HepG2 (cell line): ENCODE results near the gene CUTC.

Source experiments
- JUND ChIP-seq: sonication (generic); formaldehyde crosslinking; IDR thresholded peaks from 2 replicates; pipeline ENCODE4 v1.8.0; 2022; ENCODE audit warnings: mild to moderate bottlenecking, missing genetic modification reagents
- RNF2 ChIP-seq: fragments of 450-650 bp; conservative IDR thresholded peaks from 2 replicates; pipeline ENCODE4 v1.6.1; 2016; ENCODE audit warnings: low read depth
- ZNF280D ChIP-seq: sonication (generic); formaldehyde crosslinking; IDR thresholded peaks from 2 replicates; pipeline ENCODE4 v1.5.1; 2020; ENCODE audit warnings: mild to moderate bottlenecking, missing genetic modification reagents
- ZNF781 ChIP-seq: sonication (generic); formaldehyde crosslinking; IDR thresholded peaks from 2 replicates; pipeline ENCODE4 v1.5.1; 2020; ENCODE audit warnings: borderline replicate concordance, mild to moderate bottlenecking, missing genetic modification reagents; ENCODE audit errors: not compliant biosample characterization

DNA sequence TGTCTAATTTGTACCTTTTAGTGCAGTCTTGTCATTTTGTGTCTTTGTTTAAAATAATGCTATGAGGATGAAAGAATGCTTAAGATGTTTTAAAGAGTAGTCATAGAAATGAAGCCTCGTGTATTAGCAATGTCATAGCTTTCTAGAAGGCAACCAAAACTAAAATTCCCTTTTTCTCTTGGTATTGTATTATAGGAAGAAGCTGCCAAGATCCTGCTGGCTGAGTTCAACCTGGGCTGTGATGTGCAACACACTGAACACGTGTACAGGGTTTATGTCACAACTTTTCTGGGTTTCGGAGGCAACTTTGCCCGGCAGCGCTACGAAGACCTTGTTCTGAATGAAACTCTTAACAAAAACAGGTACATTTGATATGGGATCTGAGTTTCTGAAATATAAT lies 36.3 kb upstream of the CUTC start:
- TF ChIP-seq ZNF781 (no peak), RNF2 (no peak), JUND (CRISPR knock-in tag) (no peak), ZNF280D (no peak)
